ENCODE data around the gene RECQL5. TPM values are rescaled to one million over a fixed set of nuclear protein-coding genes. Genes with fewer than 3 reads are reported as not detected.

Gene RECQL5
- total RNA-seq, 5 donors from 2014 or later (not counting 1 experiment from before 2014, with no cell fraction given): 38.0 to 75.0 (median 61.9) TPM

DNA sequence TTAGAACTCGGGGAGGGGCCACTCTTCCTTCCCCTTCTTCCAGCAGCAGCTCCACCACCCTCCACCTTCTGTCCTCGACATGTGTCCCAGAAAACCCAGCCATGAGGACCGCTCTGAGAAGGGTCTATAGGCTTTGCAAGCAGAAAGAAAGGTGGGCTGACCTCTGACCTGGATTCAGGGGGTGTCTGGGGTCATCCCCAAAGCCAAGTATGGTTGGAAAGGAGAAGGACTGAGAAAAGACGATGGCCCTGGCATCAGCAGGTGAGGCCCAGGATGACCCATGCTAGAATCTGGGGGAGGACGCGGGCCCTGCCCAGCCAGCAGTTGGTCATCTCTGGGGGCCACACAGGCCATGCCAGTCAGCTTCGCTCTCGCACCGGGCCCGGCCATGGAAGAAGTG, 39.9 kb downstream of the RECQL5 start:
- POLR2A ChIA-PET: no interaction called here
- no peak overlapping the region for H3K4me3 ChIP-seq (ENCODE audit: control insufficient read depth in 1 of 2, extremely low read depth in 1 of 2, low read length in 1 of 2)
- peaks cover 0 to 4% (median 0%) of the 10 kb centered on the region in 3 donors for H3K4me1 Mint-ChIP-seq
- peaks cover 16 to 23% of the 10 kb centered on the region in 2 donors for H3K36me3 ChIP-seq (ENCODE audit: control insufficient read depth in 2 of 2, extremely low read depth in 1 of 2, insufficient read depth in 1 of 2, low read length in 1 of 2)
- no peaks in the 10 kb centered on the region for H3K4me1 ChIP-seq (ENCODE audit: control insufficient read depth in 1 of 2, extremely low read depth in 1 of 2, insufficient read depth in 2 of 2, low read length in 2 of 2)
- no peaks in the 10 kb centered on the region for H3K36me3 Mint-ChIP-seq
- H3K27ac Mint-ChIP-seq: no peak overlapping the region
- 100% methylated on average over 3 of the region's 10 CpGs for WGBS (ENCODE audit: insufficient coverage)
- no peak overlapping the region for H3K4me3 Mint-ChIP-seq
- no peaks in the 10 kb centered on the region for H3K27me3 Mint-ChIP-seq
- no peaks in the 10 kb centered on the region for H3K9me3 Mint-ChIP-seq
- DNase-seq (no peak), ATAC-seq (replicated peaks in 1 of 4) (no peak)
- no peaks in the 10 kb centered on the region for H3K9me3 ChIP-seq
- no peaks in the 10 kb centered on the region for H3K27me3 ChIP-seq (replicated peaks in 1 of 2; ENCODE audit: control insufficient read depth in 2 of 2, extremely low read depth in 1 of 2, insufficient read depth in 2 of 2, low read length in 1 of 2)
- no peak overlapping the region for H3K27ac ChIP-seq (ENCODE audit: low read length)
- CTCF ChIA-PET: no interaction called here

GRCh38 chr17:75626496-75627038, 40.4 kb downstream of the RECQL5 start:
- Histone ChIP-seq H3K4me3 (ENCODE audit: control insufficient read depth in 1 of 2, extremely low read depth in 1 of 2, low read length in 1 of 2) (no peak overlapping the region), H3K27me3 (replicated peaks in 1 of 2; ENCODE audit: control insufficient read depth in 2 of 2, extremely low read depth in 1 of 2, insufficient read depth in 2 of 2, low read length in 1 of 2) (no peaks in the 10 kb centered on the region), H3K9me3 (no peaks in the 10 kb centered on the region), H3K27ac (ENCODE audit: low read length) (no peak overlapping the region), H3K4me1 (ENCODE audit: control insufficient read depth in 1 of 2, extremely low read depth in 1 of 2, insufficient read depth in 2 of 2, low read length in 2 of 2) (no peaks in the 10 kb centered on the region), H3K36me3 (ENCODE audit: control insufficient read depth in 2 of 2, extremely low read depth in 1 of 2, insufficient read depth in 1 of 2, low read length in 1 of 2) (peaks cover 15 to 25% of the 10 kb centered on the region in 2 donors)
- Mint-ChIP-seq H3K9me3 (no peaks in the 10 kb centered on the region), H3K4me1 (peaks cover 0 to 6% (median 0%) of the 10 kb centered on the region in 3 donors), H3K4me3 (no peak overlapping the region), H3K36me3 (no peaks in the 10 kb centered on the region), H3K27ac (no peak overlapping the region), H3K27me3 (no peaks in the 10 kb centered on the region)
- 93% methylated on average over 7 of the region's 11 CpGs for whole genome bisulfite sequencing (ENCODE audit: insufficient coverage)
- ChIA-PET POLR2A (no interaction called here), CTCF (no interaction called here)
- ATAC-seq (replicated peaks in 1 of 4) (no peak), DNase-seq (no peak)

DNA sequence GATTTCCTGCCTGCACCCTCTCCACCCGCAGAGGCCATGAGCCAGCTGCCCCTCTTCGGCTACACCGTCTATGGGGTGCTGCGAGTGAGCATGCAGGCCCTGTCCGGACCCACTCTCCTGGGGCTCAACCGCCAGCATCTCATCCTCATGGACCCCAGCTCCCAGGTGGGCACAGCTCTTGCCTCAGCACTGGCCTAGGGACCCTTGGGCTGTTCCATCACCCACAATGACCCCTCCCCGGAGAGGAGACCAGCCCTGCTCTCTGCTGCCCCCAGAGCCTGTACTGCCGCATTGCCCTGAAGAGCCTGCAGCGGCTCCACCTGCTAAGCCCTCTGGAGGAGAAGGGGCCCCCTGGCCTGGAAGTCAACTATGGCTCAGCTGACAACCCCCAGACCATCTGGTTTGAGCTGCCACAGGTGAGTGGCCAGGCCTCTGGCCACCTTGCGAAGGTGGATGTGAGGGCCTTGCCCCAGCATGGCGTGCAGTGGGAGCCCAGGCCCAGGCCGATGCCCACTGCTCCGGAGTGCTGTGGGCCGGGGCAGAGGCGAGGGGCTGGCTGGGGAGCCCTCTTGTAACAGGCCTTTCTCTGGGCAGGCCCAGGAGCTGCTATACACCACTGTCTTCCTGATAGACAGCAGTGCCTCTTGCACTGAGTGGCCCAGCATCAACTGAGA, 41.0 kb downstream of the RECQL5 start:
- H3K4me3 ChIP-seq (ENCODE audit: control insufficient read depth in 1 of 2, extremely low read depth in 1 of 2, low read length in 1 of 2): no peak overlapping the region
- H3K4me3 Mint-ChIP-seq: no peak overlapping the region
- no peaks in the 10 kb centered on the region for H3K9me3 Mint-ChIP-seq
- 98% methylated on average over 13 of the region's 15 CpGs for WGBS (ENCODE audit: insufficient coverage)
- no peak overlapping the region for H3K27ac ChIP-seq (ENCODE audit: low read length)
- no peaks in the 10 kb centered on the region for H3K9me3 ChIP-seq
- DNase-seq (peak in 5 of 35 experiments; percentile 12 to 22 (median 17)), ATAC-seq (replicated peaks in 1 of 4) (peak; percentile 37 to 62 (median 56))
- H3K27me3 Mint-ChIP-seq: no peaks in the 10 kb centered on the region
- H3K27ac Mint-ChIP-seq: no peak overlapping the region
- CTCF ChIA-PET: no interaction called here
- H3K4me1 Mint-ChIP-seq: peaks cover 0 to 6% (median 0%) of the 10 kb centered on the region in 3 donors
- H3K36me3 ChIP-seq (ENCODE audit: control insufficient read depth in 2 of 2, extremely low read depth in 1 of 2, insufficient read depth in 1 of 2, low read length in 1 of 2): peaks cover 15 to 25% of the 10 kb centered on the region in 2 donors
- no peaks in the 10 kb centered on the region for H3K27me3 ChIP-seq (replicated peaks in 1 of 2; ENCODE audit: control insufficient read depth in 2 of 2, extremely low read depth in 1 of 2, insufficient read depth in 2 of 2, low read length in 1 of 2)
- no peaks in the 10 kb centered on the region for H3K4me1 ChIP-seq (ENCODE audit: control insufficient read depth in 1 of 2, extremely low read depth in 1 of 2, insufficient read depth in 2 of 2, low read length in 2 of 2)
- POLR2A ChIA-PET: no interaction called here
- H3K36me3 Mint-ChIP-seq: no peaks in the 10 kb centered on the region

DNA sequence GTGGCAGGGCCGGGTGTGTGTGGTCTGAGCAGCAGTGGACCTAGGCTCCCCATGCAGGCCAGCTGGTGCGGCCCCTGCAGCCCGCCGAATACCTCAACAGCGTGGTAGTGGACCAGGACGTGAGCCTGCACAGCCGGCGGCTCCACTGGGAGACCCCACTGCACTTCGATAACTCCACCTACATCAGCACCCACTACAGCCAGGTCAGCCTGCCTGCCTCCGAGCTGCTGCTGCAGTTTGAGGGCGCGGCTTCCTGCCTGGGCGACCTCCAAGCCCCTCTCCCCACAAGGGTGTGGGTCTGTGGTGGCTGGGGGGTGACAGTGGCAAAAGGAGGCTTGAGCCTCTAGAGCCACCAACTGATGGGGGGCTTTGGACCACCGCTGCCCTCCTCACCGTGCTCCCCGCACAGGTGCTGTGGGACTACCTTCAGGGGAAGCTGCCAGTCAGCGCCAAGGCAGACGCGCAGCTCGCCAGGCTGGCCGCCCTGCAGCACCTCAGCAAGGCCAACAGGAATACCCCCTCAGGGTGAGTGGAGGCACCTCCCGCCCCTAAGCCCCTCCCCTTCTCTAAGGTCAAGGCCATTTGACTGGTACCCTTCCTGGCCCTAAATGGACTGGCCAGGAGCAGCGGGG, 42.1 kb downstream of the RECQL5 start:
- Mint-ChIP-seq H3K27me3 (no peaks in the 10 kb centered on the region), H3K4me1 (peaks cover 0 to 6% (median 0%) of the 10 kb centered on the region in 3 donors), H3K36me3 (no peaks in the 10 kb centered on the region), H3K9me3 (no peaks in the 10 kb centered on the region), H3K4me3 (no peak overlapping the region), H3K27ac (no peak overlapping the region)
- Histone ChIP-seq H3K27ac (ENCODE audit: low read length) (no peak overlapping the region), H3K27me3 (replicated peaks in 1 of 2; ENCODE audit: control insufficient read depth in 2 of 2, extremely low read depth in 1 of 2, insufficient read depth in 2 of 2, low read length in 1 of 2) (no peaks in the 10 kb centered on the region), H3K36me3 (ENCODE audit: control insufficient read depth in 2 of 2, extremely low read depth in 1 of 2, insufficient read depth in 1 of 2, low read length in 1 of 2) (peaks cover 15 to 24% of the 10 kb centered on the region in 2 donors), H3K4me3 (ENCODE audit: control insufficient read depth in 1 of 2, extremely low read depth in 1 of 2, low read length in 1 of 2) (no peak overlapping the region), H3K9me3 (no peaks in the 10 kb centered on the region), H3K4me1 (ENCODE audit: control insufficient read depth in 1 of 2, extremely low read depth in 1 of 2, insufficient read depth in 2 of 2, low read length in 2 of 2) (no peaks in the 10 kb centered on the region)
- ChIA-PET CTCF (interaction anchor here in 1 of 2 donors (0.6 kb wide), 1 partner anchor 9 kb away, joined by 3 read pairs; no protein-coding TSS in a partner anchor), POLR2A (no interaction called here)
- ATAC-seq (replicated peaks in 1 of 4): no peak
- DNase-seq: no peak
- 91% methylated on average over 11 of the region's 23 CpGs for WGBS (ENCODE audit: insufficient coverage)

GRCh38 chr17:75624021-75624420, 42.9 kb downstream of the RECQL5 start:
- 80% methylated on average over 1 of the region's 12 CpGs for WGBS (ENCODE audit: insufficient coverage)
- DNase-seq (no peak), ATAC-seq (replicated peaks in 1 of 4) (no peak)
- Histone ChIP-seq H3K9me3 (no peaks in the 10 kb centered on the region), H3K36me3 (ENCODE audit: control insufficient read depth in 2 of 2, extremely low read depth in 1 of 2, insufficient read depth in 1 of 2, low read length in 1 of 2) (peaks cover 10 to 29% of the 10 kb centered on the region in 2 donors), H3K27me3 (replicated peaks in 1 of 2; ENCODE audit: control insufficient read depth in 2 of 2, extremely low read depth in 1 of 2, insufficient read depth in 2 of 2, low read length in 1 of 2) (peaks cover 0 to 1% of the 10 kb centered on the region in 2 experiments), H3K4me3 (ENCODE audit: control insufficient read depth in 1 of 2, extremely low read depth in 1 of 2, low read length in 1 of 2) (no peak overlapping the region), H3K27ac (ENCODE audit: low read length) (no peak overlapping the region), H3K4me1 (ENCODE audit: control insufficient read depth in 1 of 2, extremely low read depth in 1 of 2, insufficient read depth in 2 of 2, low read length in 2 of 2) (no peaks in the 10 kb centered on the region)
- ChIA-PET POLR2A (no interaction called here), CTCF (no interaction called here)
- Mint-ChIP-seq H3K27me3 (no peaks in the 10 kb centered on the region), H3K36me3 (no peaks in the 10 kb centered on the region), H3K9me3 (no peaks in the 10 kb centered on the region), H3K4me1 (peaks cover 0 to 6% (median 0%) of the 10 kb centered on the region in 3 donors), H3K27ac (no peak overlapping the region), H3K4me3 (no peak overlapping the region)

DNA sequence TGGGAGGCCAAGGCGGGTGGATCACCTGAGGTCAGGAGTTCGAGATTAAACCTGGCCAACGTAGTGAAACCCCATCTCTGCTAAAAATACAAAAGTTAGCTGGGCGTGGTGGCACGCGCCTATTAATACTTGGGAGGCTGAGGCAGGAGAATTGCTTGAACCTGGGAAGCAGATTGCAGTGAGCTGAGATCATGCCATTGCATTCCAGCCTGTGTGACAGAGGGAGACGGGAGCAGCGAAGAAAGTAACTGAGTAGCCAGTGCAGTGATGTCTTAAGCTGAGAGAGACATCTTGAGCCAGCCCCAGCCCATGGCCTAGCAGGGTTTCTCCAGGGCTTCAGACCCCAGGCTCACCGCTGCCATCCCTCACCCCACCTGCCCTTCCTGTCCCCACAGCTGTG, 43.6 kb downstream of the RECQL5 start:
- POLR2A ChIA-PET: no interaction called here
- CTCF ChIA-PET: no interaction called here
- ATAC-seq (replicated peaks in 1 of 4) (no peak), DNase-seq (no peak)
- Histone ChIP-seq H3K27ac (ENCODE audit: low read length) (no peak overlapping the region), H3K9me3 (no peaks in the 10 kb centered on the region), H3K4me1 (ENCODE audit: control insufficient read depth in 1 of 2, extremely low read depth in 1 of 2, insufficient read depth in 2 of 2, low read length in 2 of 2) (no peaks in the 10 kb centered on the region), H3K4me3 (ENCODE audit: control insufficient read depth in 1 of 2, extremely low read depth in 1 of 2, low read length in 1 of 2) (no peak overlapping the region), H3K36me3 (ENCODE audit: control insufficient read depth in 2 of 2, extremely low read depth in 1 of 2, insufficient read depth in 1 of 2, low read length in 1 of 2) (peaks cover 10 to 30% of the 10 kb centered on the region in 2 donors), H3K27me3 (replicated peaks in 1 of 2; ENCODE audit: control insufficient read depth in 2 of 2, extremely low read depth in 1 of 2, insufficient read depth in 2 of 2, low read length in 1 of 2) (peaks cover 0 to 3% of the 10 kb centered on the region in 2 experiments)
- no peak overlapping the region for H3K27ac Mint-ChIP-seq
- no peaks in the 10 kb centered on the region for H3K9me3 Mint-ChIP-seq
- H3K4me1 Mint-ChIP-seq: peaks cover 0 to 6% (median 0%) of the 10 kb centered on the region in 3 donors
- WGBS (ENCODE audit: insufficient coverage): 97% methylated on average over 5 of the region's 9 CpGs
- no peaks in the 10 kb centered on the region for H3K27me3 Mint-ChIP-seq
- H3K36me3 Mint-ChIP-seq: no peaks in the 10 kb centered on the region
- no peak overlapping the region for H3K4me3 Mint-ChIP-seq
